T-cell (primary cell): ENCODE measurements around the gene SLC25A20. TPM values are rescaled to one million over a fixed set of nuclear protein-coding genes. Genes with fewer than 3 reads are reported as not detected.
A peak's percentile ranks its signal among the peaks of the same experiment; 100 is the strongest.
"Not testable (repeated sequence)": the region's sequence is repeated elsewhere in the genome, so short reads cannot be mapped to it uniquely, and the experiment has no call there.

ENCODE experiments used
- ATAC-seq, 4 experiments: fragments of 200-7000 bp in 3 of 4; fragments of 150-1000 bp in 1 of 4; cut with Tn5 transposase; replicated peaks in 1 of 4; 1 replicate in 3 of 4; 2 replicates in 1 of 4; pipeline ENCODE4 v1.10.0; 2021; ENCODE audit warnings: moderate library complexity in 3 of 4, mild to moderate bottlenecking in 2 of 4, moderate number of reproducible peaks in 1 of 4
- CTCF ChIA-PET, 2 donors: fragments of 300-600 bp; sonication (Branson Sonifier 250); formaldehyde crosslinking; loops; one replicate each; lab custom pipeline; 2022; ENCODE audit warnings: antibody characterized with exemption in 2 of 2; lab: Charles Lee
- POLR2A ChIA-PET, 2 donors: fragments of 300-600 bp; sonication (Branson Sonifier 250); formaldehyde crosslinking; loops; one replicate each; lab custom pipeline; 2022; ENCODE audit warnings: antibody characterized with exemption in 2 of 2; lab: Charles Lee
- DNase-seq, 35 experiments: peaks; one replicate each; pipeline versions ENCODE4 v3.0.0 to v3.0.0-alpha.2; 2013 to 2023
- H3K27ac ChIP-seq: one replicate; pipeline ENCODE4 v1.5.1; 2013; ENCODE audit warnings: low read length
- H3K27me3 ChIP-seq, 2 experiments: replicated peaks in 1 of 2; 1 replicate in 1 of 2; 2 replicates in 1 of 2; pipeline versions ENCODE4 v1.6.1 to v1.7.0; 2013; ENCODE audit warnings: low read length in 1 of 2, mixed read lengths in 1 of 2; ENCODE audit not compliant: control insufficient read depth in 2 of 2, insufficient read depth in 2 of 2; ENCODE audit errors: extremely low read depth in 1 of 2
- H3K36me3 ChIP-seq, 2 donors: 1 replicate in 1 of 2; 2 replicates in 1 of 2; pipeline versions ENCODE4 v1.6.1 to v1.7.0; 2013; ENCODE audit warnings: low read length in 1 of 2; ENCODE audit not compliant: control insufficient read depth in 2 of 2, insufficient read depth in 1 of 2; ENCODE audit errors: extremely low read depth in 1 of 2
- H3K4me1 ChIP-seq, 2 experiments: 1 replicate in 1 of 2; 2 replicates in 1 of 2; pipeline versions ENCODE4 v1.6.1 to v1.7.0; 2013; ENCODE audit warnings: low read length in 2 of 2, mixed read lengths in 1 of 2; ENCODE audit not compliant: insufficient read depth in 2 of 2, control insufficient read depth in 1 of 2; ENCODE audit errors: extremely low read depth in 1 of 2
- H3K4me3 ChIP-seq, 2 donors: 1 replicate in 1 of 2; 2 replicates in 1 of 2; pipeline versions ENCODE4 v1.5.1 to v1.7.0; 2013; ENCODE audit warnings: mild to moderate bottlenecking in 2 of 2, low read length in 1 of 2, moderate library complexity in 1 of 2; ENCODE audit not compliant: control insufficient read depth in 1 of 2; ENCODE audit errors: extremely low read depth in 1 of 2
- H3K9me3 ChIP-seq: 2 replicates; pipeline ENCODE4 v1.7.0; 2013
- H3K27ac Mint-ChIP-seq, 2 donors: one replicate each; pipeline ENCODE4 v1.8.0; 2020 to 2021; ENCODE audit warnings: mild to moderate bottlenecking in 2 of 2, mixed read lengths in 2 of 2
- H3K27me3 Mint-ChIP-seq, 2 donors: one replicate each; pipeline ENCODE4 v1.8.0; 2021 to 2022; ENCODE audit warnings: mixed read lengths in 2 of 2
- H3K36me3 Mint-ChIP-seq: one replicate; pipeline ENCODE4 v1.8.0; 2021; ENCODE audit warnings: mixed read lengths
- H3K4me1 Mint-ChIP-seq, 3 donors: one replicate each; pipeline ENCODE4 v1.8.0; 2020 to 2022; ENCODE audit warnings: mixed read lengths in 3 of 3, mild to moderate bottlenecking in 1 of 3
- H3K4me3 Mint-ChIP-seq, 3 donors: one replicate each; pipeline ENCODE4 v1.8.0; 2020 to 2022; ENCODE audit warnings: mild to moderate bottlenecking in 3 of 3, mixed read lengths in 3 of 3, moderate library complexity in 3 of 3
- H3K9me3 Mint-ChIP-seq, 3 donors: one replicate each; pipeline ENCODE4 v1.8.0; 2020 to 2022; ENCODE audit warnings: mixed read lengths in 3 of 3
- WGBS: methylation state at CpG from one replicate; pipeline ENCODE4 v1.1.5; 2013; ENCODE audit warnings: missing lambda C conversion rate; ENCODE audit not compliant: insufficient coverage; 5-methylcytosine and 5-hydroxymethylcytosine counted together
- total RNA-seq, 35 experiments: library from RNA in 6 of 35; stranded (reverse) in 6 of 35; fragments of 120-200 nt in 1 of 35; gene quantifications; one replicate each; pipeline versions ENCODE4 v1.2.1 to v1.2.4 and lab custom pipeline; 2013 to 2026

Gene SLC25A20
- total RNA-seq, 5 donors from 2014 or later (not counting 1 experiment from before 2014, with no cell fraction given), result 9.4 to 18.2 (median 14.7) TPM

GRCh38 chr3:48845170-48845569, 53.5 kb downstream of the SLC25A20 start:
- WGBS, result no CpG with 5 or more reads among the region's 2 CpGs
- Histone ChIP-seq H3K4me1 (peaks cover 4 to 31% of the 10 kb centered on the region in 2 experiments), H3K4me3 (no peak overlapping the region), H3K27me3 (no peaks in the 10 kb centered on the region), H3K27ac (no peak overlapping the region), H3K36me3 (no peaks in the 10 kb centered on the region), H3K9me3 (no peaks in the 10 kb centered on the region)
- peaks cover 2% of the 10 kb centered on the region for H3K36me3 Mint-ChIP-seq
- DNase-seq, result no peak
- H3K4me3 Mint-ChIP-seq, result peak overlapping the region; percentile 22 to 89 (median 85)
- H3K9me3 Mint-ChIP-seq, result no peaks in the 10 kb centered on the region
- H3K4me1 Mint-ChIP-seq, result peaks cover 23 to 44% (median 36%) of the 10 kb centered on the region in 3 donors
- no peak for ATAC-seq
- no peaks in the 10 kb centered on the region for H3K27me3 Mint-ChIP-seq
- ChIA-PET CTCF (no interaction called here), POLR2A (no interaction called here)
- peak overlapping the region; percentile 0 to 70 for H3K27ac Mint-ChIP-seq

GRCh38 chr3:48837163-48837562, 61.5 kb downstream of the SLC25A20 start:
- H3K9me3 ChIP-seq, result no peaks in the 10 kb centered on the region
- H3K4me3 ChIP-seq, result no peak overlapping the region
- H3K27me3 ChIP-seq, result no peaks in the 10 kb centered on the region
- CTCF ChIA-PET, result interaction anchor here in 1 of 2 donors (0.7 kb wide), 1 partner anchor 660 kb away, joined by 6 read pairs; no protein-coding TSS in a partner anchor
- no peaks in the 10 kb centered on the region for H3K27me3 Mint-ChIP-seq
- H3K27ac ChIP-seq, result no peak overlapping the region
- H3K36me3 ChIP-seq, result no peaks in the 10 kb centered on the region
- H3K4me1 ChIP-seq, result no peaks in the 10 kb centered on the region
- peaks cover 25% of the 10 kb centered on the region for H3K36me3 Mint-ChIP-seq
- no peaks in the 10 kb centered on the region for H3K9me3 Mint-ChIP-seq
- H3K4me3 Mint-ChIP-seq, result no peak overlapping the region
- WGBS, result no CpG with 5 or more reads among the region's 2 CpGs
- POLR2A ChIA-PET, result no interaction called here
- ATAC-seq (no peak), DNase-seq (no peak)
- peaks cover 14 to 30% (median 27%) of the 10 kb centered on the region in 3 donors for H3K4me1 Mint-ChIP-seq
- H3K27ac Mint-ChIP-seq, result peak overlapping the region in 1 of 2 donors; percentile 23

GRCh38 chr3:48835650-48836366, 62.9 kb downstream of the SLC25A20 start:
- no peaks in the 10 kb centered on the region for H3K27me3 Mint-ChIP-seq
- H3K9me3 ChIP-seq, result no peaks in the 10 kb centered on the region
- H3K36me3 Mint-ChIP-seq, result peaks cover 25% of the 10 kb centered on the region
- WGBS, result 91% methylated on average over 4 of the region's 11 CpGs
- ATAC-seq (no peak), DNase-seq (no peak)
- no peaks in the 10 kb centered on the region for H3K9me3 Mint-ChIP-seq
- no peaks in the 10 kb centered on the region for H3K27me3 ChIP-seq
- H3K4me1 ChIP-seq, result no peaks in the 10 kb centered on the region
- no peak overlapping the region for H3K27ac ChIP-seq
- H3K4me1 Mint-ChIP-seq, result peaks cover 17 to 24% (median 23%) of the 10 kb centered on the region in 3 donors
- no peak overlapping the region for H3K4me3 Mint-ChIP-seq
- H3K36me3 ChIP-seq, result no peaks in the 10 kb centered on the region
- CTCF ChIA-PET, result no interaction called here
- no peak overlapping the region for H3K4me3 ChIP-seq
- H3K27ac Mint-ChIP-seq, result no peak overlapping the region
- POLR2A ChIA-PET, result no interaction called here

- H3K27ac Mint-ChIP-seq, result no peak overlapping the region
- H3K27me3 ChIP-seq, result no peaks in the 10 kb centered on the region
- no peaks in the 10 kb centered on the region for H3K36me3 ChIP-seq
- no peak overlapping the region for H3K27ac ChIP-seq
- H3K4me3 Mint-ChIP-seq, result no peak overlapping the region
- no peaks in the 10 kb centered on the region for H3K9me3 Mint-ChIP-seq
- H3K27me3 Mint-ChIP-seq, result no peaks in the 10 kb centered on the region
- H3K4me1 ChIP-seq, result no peaks in the 10 kb centered on the region
- peaks cover 11 to 16% (median 16%) of the 10 kb centered on the region in 3 donors for H3K4me1 Mint-ChIP-seq
- no peaks in the 10 kb centered on the region for H3K9me3 ChIP-seq
- CTCF ChIA-PET, result interaction anchor here in 1 of 2 donors (1.0 kb wide), 1 partner anchor 25 kb away, joined by 4 read pairs; no protein-coding TSS in a partner anchor
- no peak overlapping the region for H3K4me3 ChIP-seq
- ATAC-seq, result no peak
- no peak for DNase-seq
- H3K36me3 Mint-ChIP-seq, result peaks cover 21% of the 10 kb centered on the region
- POLR2A ChIA-PET, result interaction anchor here (0.6 to 0.7 kb wide), 4 partner anchors 18 to 1243 kb away, joined by 4 to 7 read pairs (median 6); no protein-coding TSS in a partner anchor
Observed at GRCh38 chr3:48832684-48833083, 66.0 kb downstream of the SLC25A20 start.

- 96% methylated on average over 4 of the region's 6 CpGs for WGBS
Observed at GRCh38 chr3:48830715-48831114, 68.0 kb downstream of the SLC25A20 start.

GRCh38 chr3:48829525-48829924, 69.2 kb downstream of the SLC25A20 start:
- no CpG with 5 or more reads among the region's 11 CpGs for WGBS
- ChIA-PET CTCF (interaction anchor here in 1 of 2 donors (0.6 kb wide), 1 partner anchor 17 kb away, joined by 4 read pairs; no protein-coding TSS in a partner anchor), POLR2A (interaction anchor here in 1 of 2 donors (0.6 kb wide), 1 partner anchor 205 kb away, joined by 3 read pairs; no protein-coding TSS in a partner anchor)
- H3K27ac ChIP-seq, H3K36me3 Mint-ChIP-seq, H3K4me1 ChIP-seq, H3K27me3 Mint-ChIP-seq, H3K9me3 Mint-ChIP-seq, H3K36me3 ChIP-seq, DNase-seq, H3K4me3 ChIP-seq, H3K27ac Mint-ChIP-seq, ATAC-seq, H3K4me3 Mint-ChIP-seq, H3K9me3 ChIP-seq, H3K27me3 ChIP-seq: not testable (repeated sequence)
- peaks cover 10 to 22% (median 14%) of the 10 kb centered on the region in 3 donors for H3K4me1 Mint-ChIP-seq

More at GRCh38 chr3:48830715-48831114, 68.0 kb downstream of the SLC25A20 start:
- H3K9me3 ChIP-seq, result no peaks in the 10 kb centered on the region
- CTCF ChIA-PET, result no interaction called here
- H3K36me3 ChIP-seq, result no peaks in the 10 kb centered on the region
- H3K4me1 Mint-ChIP-seq, result peaks cover 10 to 21% (median 14%) of the 10 kb centered on the region in 3 donors
- H3K36me3 Mint-ChIP-seq, result peaks cover 12% of the 10 kb centered on the region
- no peak overlapping the region for H3K27ac ChIP-seq
- H3K27me3 ChIP-seq, result no peaks in the 10 kb centered on the region
- ATAC-seq (no peak), DNase-seq (no peak)
- no peak overlapping the region for H3K4me3 Mint-ChIP-seq
- H3K4me1 ChIP-seq, result no peaks in the 10 kb centered on the region
- H3K27me3 Mint-ChIP-seq, result no peaks in the 10 kb centered on the region
- POLR2A ChIA-PET, result no interaction called here
- no peak overlapping the region for H3K27ac Mint-ChIP-seq
- H3K4me3 ChIP-seq, result no peak overlapping the region
- H3K9me3 Mint-ChIP-seq, result no peaks in the 10 kb centered on the region
